K562 (cell line): ENCODE measurements around the gene ZDHHC6. TPM values are rescaled to one million over a fixed set of nuclear protein-coding genes. Genes with fewer than 3 reads are reported as not detected.

Source experiments
- CHD2 ChIP-seq: IDR thresholded peaks from 2 replicates; pipeline ENCODE4 v1.6.1; 2011; ENCODE audit warnings: low read depth, low read length
- DNMT1 ChIP-seq: fragments of 450-650 bp; IDR thresholded peaks from 2 replicates; pipeline ENCODE4 v1.6.1; 2016; ENCODE audit warnings: antibody characterized with exemption, mild to moderate bottlenecking
- HNRNPL ChIP-seq: fragments of 200-400 bp; formaldehyde crosslinking; IDR thresholded peaks from 2 replicates; pipeline ENCODE4 v1.6.1; 2017; ENCODE audit warnings: low read depth, mild to moderate bottlenecking, low read length
- RBM22 ChIP-seq: fragments of 200-400 bp; formaldehyde crosslinking; IDR thresholded peaks from 2 replicates; pipeline ENCODE4 v1.6.1; 2018; ENCODE audit warnings: low read length, low read depth; ENCODE audit not compliant: poor library complexity, severe bottlenecking
- SRSF1 ChIP-seq: fragments of 200-400 bp; formaldehyde crosslinking; IDR thresholded peaks from 2 replicates; pipeline ENCODE4 v1.6.1; 2017; ENCODE audit warnings: mild to moderate bottlenecking, low read depth, low read length, moderate library complexity
- ZNF79 ChIP-seq: fragments of 250-450 bp; sonication (Bioruptor Pico); IDR thresholded peaks from 2 replicates; pipeline ENCODE4 v1.4.0; 2020; ENCODE audit warnings: low read depth, mild to moderate bottlenecking, moderate library complexity
- polyA plus RNA-seq, 8 experiments: library from polyadenylated mRNA; depleted of rRNA in 4 of 8; stranded (reverse) in 5 of 8; unstranded in 3 of 8; fragments of >200 nt; fragmentation: Nextera tagmentation in 2 of 8; fragmentation: Illumina TruSeq in 1 of 8; extraction: Ambion mirVana in 2 of 8; extraction: Trizol in 1 of 8; gene quantifications; 2 replicates each; pipeline versions ENCODE4 v1.2.1 to v1.2.3, GENCODE V29; 2011 to 2014; ENCODE audit warnings: inconsistent platforms in 1 of 8, missing spikeins in 1 of 8
- total RNA-seq, 7 experiments: library from RNA; depleted of rRNA in 6 of 7; stranded (reverse); fragments of >200 nt in 6 of 7; fragmentation: Illumina TruSeq in 2 of 7; extraction: Trizol in 2 of 7; gene quantifications; 2 replicates each; pipeline versions ENCODE4 v1.2.1 to v1.2.3, GENCODE V29; 2011 to 2021; ENCODE audit warnings: low replicate concordance in 1 of 7
- TF ChIP-seq, protein P1 (sequence below): fragments of 200-600 bp; sonication (generic); IDR thresholded peaks from one replicate; pipeline ENCODE4 v1.6.1; 2012; ENCODE audit warnings: mild to moderate bottlenecking, low read depth, low read length, inconsistent platforms
- TF ChIP-seq, protein P2 (sequence below): fragments of 250-450 bp; sonication (Bioruptor Pico); IDR thresholded peaks from 2 replicates; pipeline ENCODE4 v1.8.0; 2022; ENCODE audit warnings: moderate library complexity, mild to moderate bottlenecking, inconsistent platforms
- TF ChIP-seq, protein P3 (sequence below): fragments of 450-650 bp; IDR thresholded peaks from 2 replicates; pipeline ENCODE4 v1.6.1; 2016; ENCODE audit warnings: antibody characterized with exemption

ZDHHC6 gene
- total and polyA plus RNA-seq, 9 of the 15 experiments (the other 6 are each of a cell fraction or from before 2014, with no cell fraction given) = 13.6 to 30.5 (median 21.5) TPM

DNA sequence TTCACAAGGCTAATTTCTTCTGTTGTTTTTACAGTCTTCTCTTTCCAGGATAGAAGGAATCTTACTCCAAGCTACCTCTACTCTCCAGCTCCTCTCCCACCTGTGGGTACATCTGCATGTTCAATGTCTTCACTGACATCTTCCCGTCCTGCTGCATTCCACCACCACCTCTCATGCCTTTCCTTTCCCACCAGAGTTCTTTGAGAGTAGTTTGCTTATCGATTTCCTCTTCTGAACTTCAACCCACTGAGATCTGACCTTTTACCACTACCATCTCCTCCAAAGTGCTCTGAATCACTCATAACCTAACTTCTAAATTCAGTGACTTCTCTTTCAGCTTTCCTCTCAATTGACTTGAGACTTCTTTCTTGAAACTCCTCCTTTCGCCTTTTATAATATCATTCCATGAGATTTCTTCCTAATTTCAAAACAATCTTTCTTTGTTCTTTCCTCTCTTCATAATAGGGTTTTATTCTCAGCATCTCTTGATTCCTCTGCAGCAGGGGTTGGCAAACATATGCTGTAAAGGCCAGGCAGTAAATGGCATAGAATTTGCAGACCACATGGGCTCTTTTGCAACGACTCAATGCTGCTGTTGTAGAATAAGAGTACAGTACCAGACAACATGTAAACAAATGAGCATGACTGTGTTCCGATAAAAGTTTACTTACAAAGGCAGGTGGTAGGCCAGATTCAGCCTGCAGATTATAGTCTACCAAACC is 50.7 kb downstream of the ZDHHC6 start (continued):
- TF ChIP-seq SRSF1 (no peak), RBM22 (no peak), ZNF79 (CRISPR knock-in tag) (no peak), CHD2 (no peak), DNMT1 (no peak), HNRNPL (no peak)
- TF ChIP-seq, protein P1, sequence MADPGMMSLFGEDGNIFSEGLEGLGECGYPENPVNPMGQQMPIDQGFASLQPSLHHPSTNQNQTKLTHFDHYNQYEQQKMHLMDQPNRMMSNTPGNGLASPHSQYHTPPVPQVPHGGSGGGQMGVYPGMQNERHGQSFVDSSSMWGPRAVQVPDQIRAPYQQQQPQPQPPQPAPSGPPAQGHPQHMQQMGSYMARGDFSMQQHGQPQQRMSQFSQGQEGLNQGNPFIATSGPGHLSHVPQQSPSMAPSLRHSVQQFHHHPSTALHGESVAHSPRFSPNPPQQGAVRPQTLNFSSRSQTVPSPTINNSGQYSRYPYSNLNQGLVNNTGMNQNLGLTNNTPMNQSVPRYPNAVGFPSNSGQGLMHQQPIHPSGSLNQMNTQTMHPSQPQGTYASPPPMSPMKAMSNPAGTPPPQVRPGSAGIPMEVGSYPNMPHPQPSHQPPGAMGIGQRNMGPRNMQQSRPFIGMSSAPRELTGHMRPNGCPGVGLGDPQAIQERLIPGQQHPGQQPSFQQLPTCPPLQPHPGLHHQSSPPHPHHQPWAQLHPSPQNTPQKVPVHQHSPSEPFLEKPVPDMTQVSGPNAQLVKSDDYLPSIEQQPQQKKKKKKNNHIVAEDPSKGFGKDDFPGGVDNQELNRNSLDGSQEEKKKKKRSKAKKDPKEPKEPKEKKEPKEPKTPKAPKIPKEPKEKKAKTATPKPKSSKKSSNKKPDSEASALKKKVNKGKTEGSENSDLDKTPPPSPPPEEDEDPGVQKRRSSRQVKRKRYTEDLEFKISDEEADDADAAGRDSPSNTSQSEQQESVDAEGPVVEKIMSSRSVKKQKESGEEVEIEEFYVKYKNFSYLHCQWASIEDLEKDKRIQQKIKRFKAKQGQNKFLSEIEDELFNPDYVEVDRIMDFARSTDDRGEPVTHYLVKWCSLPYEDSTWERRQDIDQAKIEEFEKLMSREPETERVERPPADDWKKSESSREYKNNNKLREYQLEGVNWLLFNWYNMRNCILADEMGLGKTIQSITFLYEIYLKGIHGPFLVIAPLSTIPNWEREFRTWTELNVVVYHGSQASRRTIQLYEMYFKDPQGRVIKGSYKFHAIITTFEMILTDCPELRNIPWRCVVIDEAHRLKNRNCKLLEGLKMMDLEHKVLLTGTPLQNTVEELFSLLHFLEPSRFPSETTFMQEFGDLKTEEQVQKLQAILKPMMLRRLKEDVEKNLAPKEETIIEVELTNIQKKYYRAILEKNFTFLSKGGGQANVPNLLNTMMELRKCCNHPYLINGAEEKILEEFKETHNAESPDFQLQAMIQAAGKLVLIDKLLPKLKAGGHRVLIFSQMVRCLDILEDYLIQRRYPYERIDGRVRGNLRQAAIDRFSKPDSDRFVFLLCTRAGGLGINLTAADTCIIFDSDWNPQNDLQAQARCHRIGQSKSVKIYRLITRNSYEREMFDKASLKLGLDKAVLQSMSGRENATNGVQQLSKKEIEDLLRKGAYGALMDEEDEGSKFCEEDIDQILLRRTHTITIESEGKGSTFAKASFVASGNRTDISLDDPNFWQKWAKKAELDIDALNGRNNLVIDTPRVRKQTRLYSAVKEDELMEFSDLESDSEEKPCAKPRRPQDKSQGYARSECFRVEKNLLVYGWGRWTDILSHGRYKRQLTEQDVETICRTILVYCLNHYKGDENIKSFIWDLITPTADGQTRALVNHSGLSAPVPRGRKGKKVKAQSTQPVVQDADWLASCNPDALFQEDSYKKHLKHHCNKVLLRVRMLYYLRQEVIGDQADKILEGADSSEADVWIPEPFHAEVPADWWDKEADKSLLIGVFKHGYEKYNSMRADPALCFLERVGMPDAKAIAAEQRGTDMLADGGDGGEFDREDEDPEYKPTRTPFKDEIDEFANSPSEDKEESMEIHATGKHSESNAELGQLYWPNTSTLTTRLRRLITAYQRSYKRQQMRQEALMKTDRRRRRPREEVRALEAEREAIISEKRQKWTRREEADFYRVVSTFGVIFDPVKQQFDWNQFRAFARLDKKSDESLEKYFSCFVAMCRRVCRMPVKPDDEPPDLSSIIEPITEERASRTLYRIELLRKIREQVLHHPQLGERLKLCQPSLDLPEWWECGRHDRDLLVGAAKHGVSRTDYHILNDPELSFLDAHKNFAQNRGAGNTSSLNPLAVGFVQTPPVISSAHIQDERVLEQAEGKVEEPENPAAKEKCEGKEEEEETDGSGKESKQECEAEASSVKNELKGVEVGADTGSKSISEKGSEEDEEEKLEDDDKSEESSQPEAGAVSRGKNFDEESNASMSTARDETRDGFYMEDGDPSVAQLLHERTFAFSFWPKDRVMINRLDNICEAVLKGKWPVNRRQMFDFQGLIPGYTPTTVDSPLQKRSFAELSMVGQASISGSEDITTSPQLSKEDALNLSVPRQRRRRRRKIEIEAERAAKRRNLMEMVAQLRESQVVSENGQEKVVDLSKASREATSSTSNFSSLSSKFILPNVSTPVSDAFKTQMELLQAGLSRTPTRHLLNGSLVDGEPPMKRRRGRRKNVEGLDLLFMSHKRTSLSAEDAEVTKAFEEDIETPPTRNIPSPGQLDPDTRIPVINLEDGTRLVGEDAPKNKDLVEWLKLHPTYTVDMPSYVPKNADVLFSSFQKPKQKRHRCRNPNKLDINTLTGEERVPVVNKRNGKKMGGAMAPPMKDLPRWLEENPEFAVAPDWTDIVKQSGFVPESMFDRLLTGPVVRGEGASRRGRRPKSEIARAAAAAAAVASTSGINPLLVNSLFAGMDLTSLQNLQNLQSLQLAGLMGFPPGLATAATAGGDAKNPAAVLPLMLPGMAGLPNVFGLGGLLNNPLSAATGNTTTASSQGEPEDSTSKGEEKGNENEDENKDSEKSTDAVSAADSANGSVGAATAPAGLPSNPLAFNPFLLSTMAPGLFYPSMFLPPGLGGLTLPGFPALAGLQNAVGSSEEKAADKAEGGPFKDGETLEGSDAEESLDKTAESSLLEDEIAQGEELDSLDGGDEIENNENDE = no peak
- TF ChIP-seq, protein P2, sequence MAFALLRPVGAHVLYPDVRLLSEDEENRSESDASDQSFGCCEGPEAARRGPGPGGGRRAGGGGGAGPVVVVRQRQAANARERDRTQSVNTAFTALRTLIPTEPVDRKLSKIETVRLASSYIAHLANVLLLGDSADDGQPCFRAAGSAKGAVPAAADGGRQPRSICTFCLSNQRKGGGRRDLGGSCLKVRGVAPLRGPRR (CRISPR knock-in tag) = no peak
- TF ChIP-seq, protein P3, sequence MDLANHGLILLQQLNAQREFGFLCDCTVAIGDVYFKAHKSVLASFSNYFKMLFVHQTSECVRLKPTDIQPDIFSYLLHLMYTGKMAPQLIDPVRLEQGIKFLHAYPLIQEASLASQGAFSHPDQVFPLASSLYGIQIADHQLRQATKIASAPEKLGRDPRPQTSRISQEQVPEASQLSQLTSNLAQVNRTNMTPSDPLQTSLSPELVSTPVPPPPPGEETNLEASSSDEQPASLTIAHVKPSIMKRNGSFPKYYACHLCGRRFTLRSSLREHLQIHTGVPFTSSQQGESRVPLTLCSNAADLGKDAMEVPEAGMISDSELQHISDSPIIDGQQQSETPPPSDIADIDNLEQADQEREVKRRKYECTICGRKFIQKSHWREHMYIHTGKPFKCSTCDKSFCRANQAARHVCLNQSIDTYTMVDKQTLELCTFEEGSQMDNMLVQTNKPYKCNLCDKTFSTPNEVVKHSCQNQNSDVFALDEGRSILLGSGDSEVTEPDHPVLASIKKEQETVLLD = no peak
